Measurements from ENCODE around the gene GSE1.

GRCh38 chr16:85716022-85716679, 103.0 kb downstream of the GSE1 start:
- no peak for TF ChIP-seq POLR2A (IDR thresholded peaks at IDR 0.05; ENCODE audit: low read length)
- TF ChIP-seq GATA1 (IDR thresholded peaks at IDR 0.05; ENCODE audit: low read depth, low read length), result no peak
